HG03095 (cell line): ENCODE results near the gene DMAC2L.
"Not testable (repeated sequence)": the region's sequence is repeated elsewhere in the genome, so short reads cannot be mapped to it uniquely, and the experiment has no call there.

Source experiments
- ATAC-seq: cut with Tn5 transposase; IDR thresholded peaks from one replicate; pipeline ENCODE4 v1.9.1; 2021; ENCODE audit warnings: moderate library complexity; ENCODE audit not compliant: unreplicated experiment

Gene DMAC2L, protein sequence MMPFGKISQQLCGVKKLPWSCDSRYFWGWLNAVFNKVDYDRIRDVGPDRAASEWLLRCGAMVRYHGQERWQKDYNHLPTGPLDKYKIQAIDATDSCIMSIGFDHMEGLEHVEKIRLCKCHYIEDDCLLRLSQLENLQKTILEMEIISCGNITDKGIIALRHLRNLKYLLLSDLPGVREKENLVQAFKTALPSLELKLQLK

GRCh38 chr14:50311972-50312733, at the start of gene DMAC2L, which contains the start of gene L2HGDH:
TSS of gene DMAC2L (plus strand) at chr14:50312324. CDS start at chr14:50321488, 9,164 bp downstream.
TSS of gene L2HGDH (minus strand) at chr14:50312229. CDS start at chr14:50312150, 79 bp downstream.
- ATAC-seq = peak; percentile 93

GRCh38 chr14:50262865-50263264, 49.3 kb upstream of the DMAC2L start:
- no peak for ATAC-seq

- no peak for ATAC-seq
Measured at GRCh38 chr14:50263321-50263720, 48.8 kb upstream of the DMAC2L start.

- no peak for ATAC-seq
Measured at GRCh38 chr14:50265029-50265428, 47.1 kb upstream of the DMAC2L start.

DNA sequence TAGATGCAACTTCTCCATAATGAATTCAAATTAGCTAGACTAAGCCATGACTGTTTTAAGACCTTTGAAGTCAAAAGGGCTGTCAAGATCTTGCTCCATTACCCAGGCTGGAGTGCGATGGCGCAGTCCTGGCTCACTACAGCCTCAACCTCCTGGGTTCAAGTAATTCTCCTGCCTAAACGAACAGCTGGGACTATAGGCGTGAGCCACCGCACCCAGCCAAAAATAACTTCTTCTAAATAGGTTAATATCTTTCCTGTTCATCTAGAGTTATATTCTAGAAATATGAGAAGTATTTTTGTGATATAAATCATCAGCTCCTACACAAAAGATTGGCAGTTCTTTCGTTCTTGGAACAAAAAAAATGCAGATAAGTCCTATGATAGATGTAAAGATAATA, 41.2 kb upstream of the DMAC2L start:
- ATAC-seq = no peak

- no peak for ATAC-seq
Measured at GRCh38 chr14:50272498-50272897, 39.6 kb upstream of the DMAC2L start.

GRCh38 chr14:50285861-50286260, 26.3 kb upstream of the DMAC2L start:
- no peak for ATAC-seq

DNA sequence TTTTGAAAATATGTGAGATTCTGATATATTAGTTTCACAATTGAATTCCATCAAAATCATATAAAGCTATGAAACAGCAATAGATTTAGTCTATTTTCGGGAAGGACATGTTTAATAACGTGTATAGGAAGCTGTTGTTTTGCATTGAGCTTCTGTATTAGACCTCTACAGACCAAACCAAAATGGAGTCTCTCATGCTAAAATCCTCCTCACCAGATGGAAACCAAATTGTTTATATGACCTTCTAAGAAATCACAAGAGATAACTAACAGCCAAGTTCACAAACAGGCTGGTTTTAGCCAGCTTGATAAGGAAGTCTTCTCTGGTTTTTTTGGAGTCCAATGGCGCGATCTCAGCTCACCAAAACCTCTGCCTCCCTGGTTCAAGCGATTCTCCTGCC, 24.0 kb upstream of the DMAC2L start:
- ATAC-seq = no peak

DNA sequence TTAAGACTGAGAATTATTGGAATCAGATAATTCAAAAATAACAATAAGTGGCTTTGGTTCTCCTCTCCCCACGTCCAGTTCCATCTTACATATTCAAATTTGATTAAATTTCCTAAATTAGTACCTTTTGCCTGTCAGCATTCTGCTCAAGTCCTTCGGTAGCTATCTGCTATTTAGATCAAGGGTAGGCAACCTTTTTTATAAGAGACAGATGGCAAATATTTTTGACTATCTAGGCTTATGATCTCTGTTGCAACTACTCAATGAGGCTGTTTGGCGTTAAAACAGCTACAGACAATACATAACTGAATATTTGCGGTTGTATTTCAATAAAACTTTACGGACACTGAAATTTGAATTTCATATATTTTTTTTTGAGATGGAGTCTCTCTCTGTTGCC, 21.8 kb upstream of the DMAC2L start:
- no peak for ATAC-seq

DNA sequence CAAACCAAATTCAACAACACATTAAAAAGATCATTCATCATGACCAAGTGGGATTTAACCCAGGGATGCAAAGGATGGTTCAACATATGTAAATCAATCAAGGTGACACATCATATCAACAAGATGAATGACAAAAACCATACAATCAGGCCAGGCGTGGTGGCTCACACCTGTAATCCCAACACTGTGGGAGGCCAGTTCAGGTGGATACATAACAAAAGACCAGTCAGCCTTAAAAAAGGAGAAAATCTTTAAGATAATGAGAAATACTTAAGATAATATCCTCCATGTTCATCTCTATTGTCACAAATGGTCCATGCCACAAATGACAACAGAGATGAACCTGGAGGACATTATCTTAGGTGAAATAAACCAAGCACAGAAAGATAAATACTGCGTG, 12.5 kb upstream of the DMAC2L start:
- no peak for ATAC-seq

- no peak for ATAC-seq
Measured at GRCh38 chr14:50301914-50302313, 10.2 kb upstream of the DMAC2L start.

DNA sequence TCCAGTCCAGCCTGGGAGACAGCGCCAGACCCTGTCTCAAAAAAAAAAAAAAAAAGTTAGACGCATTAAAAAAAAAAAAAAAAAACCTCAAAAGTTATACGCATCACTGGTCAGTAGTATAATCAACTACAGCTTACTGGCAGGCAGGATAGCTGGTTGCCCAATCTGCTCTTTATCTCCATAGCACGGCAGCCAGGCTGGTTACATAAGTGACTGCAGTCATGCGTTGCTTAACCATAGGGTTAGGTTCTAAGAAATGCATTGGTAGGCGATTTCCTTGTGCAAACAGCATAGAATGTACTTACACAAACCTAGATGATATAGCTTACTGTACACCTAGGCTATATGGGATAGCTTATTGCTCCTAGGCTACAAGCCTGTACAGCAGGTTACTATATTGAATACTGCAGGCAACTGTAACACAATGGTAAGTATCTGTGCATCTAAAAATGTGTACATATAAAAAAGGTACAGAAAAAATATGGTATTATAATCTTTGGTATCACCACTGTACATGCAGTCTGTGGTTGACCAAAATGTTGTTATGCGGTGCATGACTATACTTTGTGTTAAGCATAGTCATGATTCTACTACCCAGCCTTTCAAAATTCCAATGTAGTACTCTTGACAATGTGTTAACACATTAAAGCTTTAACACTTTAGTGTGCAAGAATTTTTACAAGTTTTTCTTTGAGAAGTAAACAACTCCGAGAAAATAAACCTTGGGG, 8.2 kb upstream of the DMAC2L start:
- ATAC-seq = no peak

DNA sequence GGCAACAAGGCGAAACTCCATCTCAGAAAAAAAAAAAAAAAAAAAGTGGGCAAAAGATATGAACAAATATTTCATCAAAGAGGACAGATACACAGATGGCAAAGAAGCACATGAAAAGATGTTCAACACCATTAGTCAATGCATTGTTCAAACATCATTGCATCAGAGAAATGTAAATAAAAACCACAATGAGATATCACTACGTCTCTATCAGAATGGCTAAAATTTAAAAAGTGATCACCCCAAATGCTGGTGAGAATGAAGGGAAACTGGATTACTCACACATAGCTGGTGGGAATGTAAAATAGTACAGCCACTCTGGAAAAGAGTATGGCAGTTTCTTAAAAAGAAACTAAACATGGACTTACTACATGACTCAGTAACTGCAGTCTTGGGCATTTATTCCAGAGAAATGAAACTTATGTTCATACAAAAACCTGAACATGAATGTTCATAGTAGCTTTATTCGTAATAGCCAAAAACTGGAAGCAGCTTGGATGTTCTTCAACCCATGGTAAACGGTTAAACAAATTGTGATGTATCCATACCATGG, 3.7 kb upstream of the DMAC2L start:
- ATAC-seq = no peak

- no peak for ATAC-seq
Measured at GRCh38 chr14:50310445-50310844, 1.7 kb upstream of the DMAC2L start.

DNA sequence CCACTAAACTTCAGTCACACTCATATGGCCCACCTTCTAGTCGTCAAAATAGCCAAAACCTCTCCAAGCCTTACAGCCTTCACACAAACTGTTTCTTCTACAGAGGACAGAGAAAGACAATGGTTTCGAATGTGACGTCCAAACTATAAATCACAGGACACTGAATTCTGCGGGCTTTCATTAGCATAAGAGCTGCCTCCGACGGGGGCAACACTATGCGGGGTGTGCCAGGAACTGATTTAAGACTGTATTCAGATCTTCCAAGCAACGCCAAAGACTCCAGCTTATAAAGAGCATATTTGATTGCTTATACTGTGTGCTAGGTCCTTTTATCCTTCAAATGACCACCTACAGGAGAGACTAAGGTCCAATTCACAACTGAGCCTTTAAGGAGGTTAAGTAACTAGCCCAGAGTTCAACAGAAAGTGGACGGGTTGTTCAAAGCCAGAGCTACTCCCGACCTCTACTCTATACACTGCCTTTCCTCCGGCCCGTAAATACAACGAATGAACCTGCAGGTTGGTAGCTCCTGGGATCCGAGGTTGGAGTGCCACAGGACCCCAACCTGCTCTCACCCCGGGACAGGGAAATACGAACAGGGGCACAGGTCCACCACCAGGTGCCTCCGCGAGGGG, 670 bp upstream of the DMAC2L start:
- no peak for ATAC-seq

DNA sequence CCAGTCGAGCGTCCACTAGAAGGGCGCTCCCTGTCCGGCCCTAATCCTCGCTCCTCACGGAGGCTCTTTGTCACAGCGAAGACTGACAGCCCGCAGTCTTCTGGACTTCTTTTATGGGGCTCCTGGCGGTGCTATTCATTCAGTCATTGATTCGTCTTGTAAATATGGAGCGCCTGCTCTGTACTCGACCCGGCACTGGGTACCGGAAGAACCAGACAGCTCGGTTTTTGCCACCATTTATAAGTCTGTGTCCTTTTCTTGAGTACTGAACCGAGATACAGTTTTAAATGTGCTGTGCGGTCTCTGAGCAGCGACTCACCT, 570 bp downstream of the DMAC2L start:
- peak; percentile 24 for ATAC-seq

DNA sequence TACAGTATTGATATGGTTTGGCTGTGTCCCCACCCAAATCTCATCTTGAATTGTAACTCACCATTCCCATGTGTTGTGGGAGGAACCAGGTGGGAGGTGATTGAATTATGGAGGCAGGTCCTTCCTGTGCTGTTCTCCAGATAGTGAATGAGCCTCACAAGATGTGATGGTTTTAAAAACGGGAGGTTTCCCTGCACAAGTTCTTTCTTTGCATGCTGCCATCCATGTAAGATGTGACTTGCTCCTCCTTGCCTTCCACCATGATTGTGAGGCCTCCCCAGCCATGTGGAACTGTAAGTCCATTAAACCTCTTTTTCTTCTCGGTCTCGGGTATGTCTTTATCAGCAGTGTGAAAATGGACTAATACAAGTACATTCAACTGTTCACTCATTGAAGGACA, 2.0 kb downstream of the DMAC2L start:
- ATAC-seq = not testable (repeated sequence)

DNA sequence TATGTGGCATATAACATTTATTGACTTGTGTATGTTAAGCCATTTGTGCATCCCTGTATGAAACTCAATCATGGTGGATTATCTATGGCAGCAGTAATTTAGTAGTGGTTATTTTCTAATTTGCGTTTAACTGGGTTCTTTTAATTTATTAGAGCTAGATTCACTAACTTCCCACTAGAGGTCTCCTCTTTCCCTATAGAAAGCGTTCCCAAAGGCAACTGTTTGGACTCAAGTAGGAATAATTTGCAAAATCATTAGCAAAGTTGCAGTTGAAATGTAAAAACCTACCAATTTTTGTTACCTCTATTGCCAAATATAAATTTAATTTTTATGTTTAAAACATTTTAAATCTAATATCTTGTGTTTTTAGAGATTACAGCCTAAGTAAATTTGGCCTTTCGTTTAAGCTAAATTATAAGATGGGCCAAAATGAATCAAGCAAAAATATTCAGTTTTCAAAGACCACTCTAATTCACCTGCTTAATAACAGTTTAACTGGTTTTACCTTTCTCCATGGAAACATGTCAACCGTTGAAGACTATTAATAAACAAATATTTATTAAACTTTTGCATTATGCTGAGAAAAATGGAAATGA, 6.0 kb downstream of the DMAC2L start:
- no peak for ATAC-seq

GRCh38 chr14:50319293-50319692, 7.2 kb downstream of the DMAC2L start:
- no peak for ATAC-seq

GRCh38 chr14:50319721-50320120, 7.6 kb downstream of the DMAC2L start:
- ATAC-seq = no peak

- ATAC-seq = peak; percentile 58
Measured at GRCh38 chr14:50320283-50320682, 8.2 kb downstream of the DMAC2L start.
